ENCODE results near the gene VASN.

Gene VASN

GRCh38 chr16:4412854-4413253, 41.2 kb downstream of the VASN start:
- no peak for TF ChIP-seq CTCF (IDR thresholded peaks at IDR 0.05)

GRCh38 chr16:4414187-4414917, 42.7 kb downstream of the VASN start:
- no peak for TF ChIP-seq CTCF (IDR thresholded peaks at IDR 0.05)

GRCh38 chr16:4415538-4416199, 44.0 kb downstream of the VASN start:
- TF ChIP-seq CTCF (IDR thresholded peaks at IDR 0.05) = no peak

- no peak for TF ChIP-seq CTCF (IDR thresholded peaks at IDR 0.05)
Measured at GRCh38 chr16:4416200-4417032, 44.8 kb downstream of the VASN start, which contains the start of gene CORO7. Gene CORO7, minus strand, starts transcription at chr16:4416596. Its CDS starts 78 bp downstream, at chr16:4416518.

- no peak for TF ChIP-seq CTCF (IDR thresholded peaks at IDR 0.05)
Measured at GRCh38 chr16:4419402-4419959, 47.8 kb downstream of the VASN start.

GRCh38 chr16:4420505-4421105, 49.0 kb downstream of the VASN start:
- TF ChIP-seq CTCF (IDR thresholded peaks at IDR 0.05) = no peak

Data from LNCAP (cell line).